ENCODE measurements around the gene GBA3. TPM values are rescaled to one million over a fixed set of nuclear protein-coding genes. Genes with fewer than 3 reads are reported as not detected.

Gene GBA3
- total and polyA plus RNA-seq, 2 of the 8 experiments (the other 6 are each of a cell fraction or from before 2014, with no cell fraction given): not detected

DNA sequence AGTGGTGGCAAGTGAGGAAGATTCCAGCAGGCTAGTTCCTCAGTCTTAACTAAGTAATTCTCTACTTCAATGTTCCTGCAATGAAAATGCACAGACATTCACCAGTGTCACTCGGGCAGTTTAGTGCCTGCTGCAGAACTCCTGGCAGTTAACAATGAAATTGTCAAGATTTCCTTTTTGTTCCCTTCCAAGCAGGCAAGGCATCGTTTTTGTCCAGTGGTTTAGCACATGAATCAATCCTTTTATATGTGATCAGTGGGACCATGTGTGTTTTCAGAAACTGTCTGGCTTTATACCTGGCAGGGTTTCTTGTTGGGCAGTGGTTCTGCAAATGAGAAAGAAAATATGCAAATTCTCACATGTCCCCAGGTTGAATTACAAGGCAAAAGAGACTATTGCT, 122.2 kb downstream of the GBA3 start (continued):
- TF ChIP-seq, protein P1, sequence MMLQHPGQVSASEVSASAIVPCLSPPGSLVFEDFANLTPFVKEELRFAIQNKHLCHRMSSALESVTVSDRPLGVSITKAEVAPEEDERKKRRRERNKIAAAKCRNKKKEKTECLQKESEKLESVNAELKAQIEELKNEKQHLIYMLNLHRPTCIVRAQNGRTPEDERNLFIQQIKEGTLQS (IDR thresholded peaks at IDR 0.05; ENCODE audit: insufficient read depth, low read depth, low read length): no peak
- no peak for TF ChIP-seq CREB1 (IDR thresholded peaks at IDR 0.05)
- TF ChIP-seq SRF (IDR thresholded peaks at IDR 0.05; ENCODE audit: low read depth, low read length): no peak
- no peak for TF ChIP-seq RAD21 (IDR thresholded peaks at IDR 0.05 in 1 of 2, conservative IDR thresholded peaks at IDR 0.05 in 1 of 2; ENCODE audit: low read depth in 2 of 2, low read length in 2 of 2)
- TF ChIP-seq CHD1 (IDR thresholded peaks at IDR 0.05; ENCODE audit: low read depth, low read length): no peak
